Right atrium auricular region (tissue), 2 donors: ENCODE measurements around the gene PLEKHG3. TPM values are rescaled to one million over a fixed set of nuclear protein-coding genes. Genes with fewer than 3 reads are reported as not detected.

Experiments
- microRNA-seq, 2 donors: library from miRNA; unstranded; fragments of <30 nt; microRNA quantifications; one replicate each; pipeline ENCODE4, GENCODE V29; 2016 to 2017; ENCODE audit warnings: borderline number of aligned reads in 2 of 2, borderline replicate concordance in 1 of 2
- total RNA-seq, 2 donors: library from RNA; depleted of rRNA; stranded (reverse); fragments of >200 nt; gene quantifications; one replicate each; pipeline ENCODE4 v1.1.0, GENCODE V29; 2016

The PLEKHG3 gene
- total RNA-seq, 2 donors from 2014 or later: 26.1 to 28.1 TPM

Small RNA genes within 50 kb of the gene (microRNA-seq; reads per million reads assigned to microRNA genes)
- gene MIR7855: 0 reads per million in 2 donors

Other genes starting within 250 kb of the PLEKHG3 start
- gene AKAP5, start 238.9 kb upstream of the PLEKHG3 start, total RNA-seq: under 1 TPM in 1 of 2 donors, not detected in 1; 0.24 TPM
- gene ZBTB25, start 200.6 kb upstream of the PLEKHG3 start, total RNA-seq: 1 to 10 TPM; 5.0 to 9.2 TPM
- gene ZBTB1, start 199.7 kb upstream of the PLEKHG3 start, total RNA-seq: 10 to 100 TPM; 18.5 to 21.2 TPM
- 100 to 1,000 TPM in 1 of 2 donors, 10 to 100 TPM in 1; 64.9 to 151 TPM for gene HSPA2, start 163.7 kb upstream of the PLEKHG3 start, total RNA-seq
- gene PPP1R36, start 154.5 kb upstream of the PLEKHG3 start, total RNA-seq: under 1 TPM in 1 of 2 donors, not detected in 1; 0.31 TPM
- gene SPTB, start 175.5 kb downstream of the PLEKHG3 start, total RNA-seq: 100 to 1,000 TPM in 1 of 2 donors, 10 to 100 TPM in 1; 84.4 to 102 TPM
- 100 to 1,000 TPM in 1 of 2 donors, 10 to 100 TPM in 1; 70.9 to 102 TPM for gene CHURC1, start 210.0 kb downstream of the PLEKHG3 start, total RNA-seq
- not detected for gene GPX2, start 238.3 kb downstream of the PLEKHG3 start, total RNA-seq